Choroid plexus epithelial cell (primary cell): ENCODE results near the gene EXOC8.
A peak's percentile ranks its signal among the peaks of the same experiment; 100 is the strongest.

Experiments
- DNase-seq: peaks from one replicate; pipeline ENCODE4 v3.0.0-alpha.2; 2010; ENCODE audit warnings: low read depth
- H3K4me3 ChIP-seq: 2 replicates; pipeline ENCODE4 v1.5.1; 2011; ENCODE audit warnings: low read depth, mild to moderate bottlenecking, control low read depth, low read length, moderate library complexity
- TF ChIP-seq, protein P1 (sequence below): conservative IDR thresholded peaks from 2 replicates; pipeline ENCODE4 v1.5.1; 2011; ENCODE audit warnings: low read depth, mild to moderate bottlenecking, control low read depth, inconsistent platforms, low read length, moderate library complexity

The EXOC8 gene

DNA sequence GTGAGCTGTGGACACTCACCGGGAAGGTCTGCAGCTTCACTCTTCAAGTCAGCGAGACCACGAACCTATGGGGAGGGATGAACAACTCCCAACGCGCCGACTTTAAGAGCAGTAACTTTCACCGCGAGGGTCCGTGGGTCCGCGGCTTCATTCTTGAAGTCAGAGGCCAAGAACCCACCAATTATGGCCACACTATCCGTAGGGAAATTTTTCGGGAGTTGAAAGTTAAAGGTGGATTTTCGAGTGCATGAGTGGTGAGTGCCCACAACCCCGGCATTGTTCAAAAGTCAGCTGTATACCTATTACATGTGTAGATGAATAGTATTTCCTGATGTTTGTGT lies 19.7 kb downstream of the EXOC8 start:
- TF ChIP-seq, protein P1, sequence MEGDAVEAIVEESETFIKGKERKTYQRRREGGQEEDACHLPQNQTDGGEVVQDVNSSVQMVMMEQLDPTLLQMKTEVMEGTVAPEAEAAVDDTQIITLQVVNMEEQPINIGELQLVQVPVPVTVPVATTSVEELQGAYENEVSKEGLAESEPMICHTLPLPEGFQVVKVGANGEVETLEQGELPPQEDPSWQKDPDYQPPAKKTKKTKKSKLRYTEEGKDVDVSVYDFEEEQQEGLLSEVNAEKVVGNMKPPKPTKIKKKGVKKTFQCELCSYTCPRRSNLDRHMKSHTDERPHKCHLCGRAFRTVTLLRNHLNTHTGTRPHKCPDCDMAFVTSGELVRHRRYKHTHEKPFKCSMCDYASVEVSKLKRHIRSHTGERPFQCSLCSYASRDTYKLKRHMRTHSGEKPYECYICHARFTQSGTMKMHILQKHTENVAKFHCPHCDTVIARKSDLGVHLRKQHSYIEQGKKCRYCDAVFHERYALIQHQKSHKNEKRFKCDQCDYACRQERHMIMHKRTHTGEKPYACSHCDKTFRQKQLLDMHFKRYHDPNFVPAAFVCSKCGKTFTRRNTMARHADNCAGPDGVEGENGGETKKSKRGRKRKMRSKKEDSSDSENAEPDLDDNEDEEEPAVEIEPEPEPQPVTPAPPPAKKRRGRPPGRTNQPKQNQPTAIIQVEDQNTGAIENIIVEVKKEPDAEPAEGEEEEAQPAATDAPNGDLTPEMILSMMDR, result no peak
- H3K4me3 ChIP-seq, result no peak overlapping the region
- DNase-seq, result no peak

DNA sequence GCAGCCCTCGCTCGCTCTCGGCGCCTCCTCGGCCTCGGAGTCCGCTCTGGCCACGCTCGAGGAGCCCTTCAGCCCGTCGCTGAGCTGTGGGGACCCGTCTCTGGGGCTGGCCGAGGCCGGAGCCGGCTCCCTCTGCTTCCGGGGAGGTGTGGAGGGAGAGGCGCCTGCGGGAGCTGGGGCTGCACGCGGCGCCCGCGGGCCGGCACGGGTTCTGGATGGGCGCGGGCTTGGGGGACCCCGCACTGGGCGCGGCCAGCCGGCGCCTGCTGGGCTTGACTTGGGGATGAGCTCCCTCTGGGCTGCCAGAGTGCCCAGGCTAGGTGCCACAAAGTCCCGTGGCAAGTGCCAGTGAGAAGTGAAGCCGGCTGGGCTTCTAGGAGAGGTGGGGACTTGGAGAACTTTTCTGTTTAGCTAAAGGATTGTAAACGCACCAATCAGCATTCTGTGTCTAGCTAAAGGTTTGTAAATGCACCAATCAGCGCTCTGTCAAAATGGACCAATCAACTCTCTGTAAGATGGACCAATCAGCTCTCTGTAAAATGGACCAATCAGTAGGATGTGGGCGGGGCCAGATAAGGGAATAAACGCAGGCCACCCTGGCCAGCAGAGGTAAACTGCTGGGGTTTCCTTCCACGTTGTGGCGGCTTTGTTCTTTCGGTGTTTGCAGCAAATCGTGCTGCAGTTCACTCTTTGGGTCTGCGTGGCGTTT lies 20.2 kb downstream of the EXOC8 start:
- no peak for DNase-seq
- no peak overlapping the region for H3K4me3 ChIP-seq
- TF ChIP-seq, protein P1, result no peak

DNA sequence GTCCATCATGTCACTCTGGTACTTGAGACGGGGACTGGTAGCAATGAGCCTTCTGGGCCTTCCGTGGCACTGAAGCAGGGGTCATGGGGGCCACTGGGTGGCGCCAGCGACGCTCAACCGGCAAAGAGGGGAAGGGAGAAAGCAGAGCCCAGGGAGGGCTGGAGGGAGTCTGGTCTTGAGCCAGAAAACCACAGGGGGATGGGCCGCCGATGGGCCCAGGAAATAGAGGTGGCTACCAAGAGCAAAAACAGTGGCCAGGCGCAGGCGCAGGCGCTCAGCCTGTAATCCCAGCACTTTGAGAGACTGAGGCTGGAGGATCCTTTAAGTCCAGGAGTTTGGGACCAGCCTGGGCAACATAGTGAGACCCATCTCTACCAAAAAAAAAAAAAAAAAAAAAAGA lies 21.8 kb downstream of the EXOC8 start:
- no peak overlapping the region for H3K4me3 ChIP-seq
- TF ChIP-seq, protein P1, result peak; percentile 56
- DNase-seq, result peak; percentile 37

DNA sequence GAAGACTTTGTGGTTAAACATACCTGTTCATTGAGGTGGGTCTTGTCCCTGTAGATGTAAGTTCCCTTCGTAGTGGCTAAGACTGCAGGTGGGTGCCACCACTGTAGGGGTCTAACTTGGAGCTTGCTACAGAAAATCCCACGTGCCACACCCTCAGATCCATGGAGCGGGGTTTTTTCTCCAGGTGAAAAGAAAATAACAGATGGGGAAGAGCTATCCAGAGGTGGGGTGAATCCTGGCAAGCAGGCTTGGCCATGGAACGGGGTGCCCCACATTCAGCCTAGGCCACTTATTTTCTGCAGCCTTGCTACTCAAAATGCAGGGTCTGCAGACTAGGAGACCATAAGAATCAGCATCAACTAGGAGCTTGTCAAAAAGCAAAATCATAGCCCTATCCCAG lies 24.0 kb downstream of the EXOC8 start:
- H3K4me3 ChIP-seq, result no peak overlapping the region
- TF ChIP-seq, protein P1, result no peak
- DNase-seq, result no peak

GRCh38 chr1:231312432-231312788 lies 25.2 kb downstream of the EXOC8 start:
- H3K4me3 ChIP-seq, result no peak overlapping the region
- DNase-seq, result no peak
- TF ChIP-seq, protein P1, result no peak

- TF ChIP-seq, protein P1, result no peak
- H3K4me3 ChIP-seq, result no peak overlapping the region
- DNase-seq, result no peak
Observed at GRCh38 chr1:231311720-231312431, 25.8 kb downstream of the EXOC8 start.
